T-cell (primary cell): ENCODE results near the gene RAB11B. TPM values are rescaled to one million over a fixed set of nuclear protein-coding genes. Genes with fewer than 3 reads are reported as not detected.
"Not testable (repeated sequence)": the region's sequence is repeated elsewhere in the genome, so short reads cannot be mapped to it uniquely, and the experiment has no call there.

Experiments
- ATAC-seq, 4 experiments: fragments of 200-7000 bp in 3 of 4; fragments of 150-1000 bp in 1 of 4; cut with Tn5 transposase; replicated peaks in 1 of 4; 1 replicate in 3 of 4; 2 replicates in 1 of 4; pipeline ENCODE4 v1.10.0; 2021; ENCODE audit warnings: moderate library complexity in 3 of 4, mild to moderate bottlenecking in 2 of 4, moderate number of reproducible peaks in 1 of 4
- CTCF ChIA-PET, 2 donors: fragments of 300-600 bp; sonication (Branson Sonifier 250); formaldehyde crosslinking; loops; one replicate each; lab custom pipeline; 2022; ENCODE audit warnings: antibody characterized with exemption in 2 of 2; lab: Charles Lee
- POLR2A ChIA-PET, 2 donors: fragments of 300-600 bp; sonication (Branson Sonifier 250); formaldehyde crosslinking; loops; one replicate each; lab custom pipeline; 2022; ENCODE audit warnings: antibody characterized with exemption in 2 of 2; lab: Charles Lee
- DNase-seq, 35 experiments: peaks; one replicate each; pipeline versions ENCODE4 v3.0.0 to v3.0.0-alpha.2; 2013 to 2023
- H3K27ac ChIP-seq: one replicate; pipeline ENCODE4 v1.5.1; 2013; ENCODE audit warnings: low read length
- H3K27me3 ChIP-seq, 2 experiments: replicated peaks in 1 of 2; 1 replicate in 1 of 2; 2 replicates in 1 of 2; pipeline versions ENCODE4 v1.6.1 to v1.7.0; 2013; ENCODE audit warnings: low read length in 1 of 2, mixed read lengths in 1 of 2; ENCODE audit not compliant: control insufficient read depth in 2 of 2, insufficient read depth in 2 of 2; ENCODE audit errors: extremely low read depth in 1 of 2
- H3K36me3 ChIP-seq, 2 donors: 1 replicate in 1 of 2; 2 replicates in 1 of 2; pipeline versions ENCODE4 v1.6.1 to v1.7.0; 2013; ENCODE audit warnings: low read length in 1 of 2; ENCODE audit not compliant: control insufficient read depth in 2 of 2, insufficient read depth in 1 of 2; ENCODE audit errors: extremely low read depth in 1 of 2
- H3K4me1 ChIP-seq, 2 experiments: 1 replicate in 1 of 2; 2 replicates in 1 of 2; pipeline versions ENCODE4 v1.6.1 to v1.7.0; 2013; ENCODE audit warnings: low read length in 2 of 2, mixed read lengths in 1 of 2; ENCODE audit not compliant: insufficient read depth in 2 of 2, control insufficient read depth in 1 of 2; ENCODE audit errors: extremely low read depth in 1 of 2
- H3K4me3 ChIP-seq, 2 donors: 1 replicate in 1 of 2; 2 replicates in 1 of 2; pipeline versions ENCODE4 v1.5.1 to v1.7.0; 2013; ENCODE audit warnings: mild to moderate bottlenecking in 2 of 2, low read length in 1 of 2, moderate library complexity in 1 of 2; ENCODE audit not compliant: control insufficient read depth in 1 of 2; ENCODE audit errors: extremely low read depth in 1 of 2
- H3K9me3 ChIP-seq: 2 replicates; pipeline ENCODE4 v1.7.0; 2013
- H3K27ac Mint-ChIP-seq, 2 donors: one replicate each; pipeline ENCODE4 v1.8.0; 2020 to 2021; ENCODE audit warnings: mild to moderate bottlenecking in 2 of 2, mixed read lengths in 2 of 2
- H3K27me3 Mint-ChIP-seq, 2 donors: one replicate each; pipeline ENCODE4 v1.8.0; 2021 to 2022; ENCODE audit warnings: mixed read lengths in 2 of 2
- H3K36me3 Mint-ChIP-seq: one replicate; pipeline ENCODE4 v1.8.0; 2021; ENCODE audit warnings: mixed read lengths
- H3K4me1 Mint-ChIP-seq, 3 donors: one replicate each; pipeline ENCODE4 v1.8.0; 2020 to 2022; ENCODE audit warnings: mixed read lengths in 3 of 3, mild to moderate bottlenecking in 1 of 3
- H3K4me3 Mint-ChIP-seq, 3 donors: one replicate each; pipeline ENCODE4 v1.8.0; 2020 to 2022; ENCODE audit warnings: mild to moderate bottlenecking in 3 of 3, mixed read lengths in 3 of 3, moderate library complexity in 3 of 3
- H3K9me3 Mint-ChIP-seq, 3 donors: one replicate each; pipeline ENCODE4 v1.8.0; 2020 to 2022; ENCODE audit warnings: mixed read lengths in 3 of 3
- WGBS: methylation state at CpG from one replicate; pipeline ENCODE4 v1.1.5; 2013; ENCODE audit warnings: missing lambda C conversion rate; ENCODE audit not compliant: insufficient coverage; 5-methylcytosine and 5-hydroxymethylcytosine counted together
- total RNA-seq, 35 experiments: library from RNA in 6 of 35; stranded (reverse) in 6 of 35; fragments of 120-200 nt in 1 of 35; gene quantifications; one replicate each; pipeline versions ENCODE4 v1.2.1 to v1.2.4 and lab custom pipeline; 2013 to 2026

The RAB11B gene
- total RNA-seq = 100 to 1,000 TPM in 3 of 5 donors, 10 to 100 TPM in 2; 87.5 to 125 (median 116) TPM
- total RNA-seq (2013) = 33.8 TPM
- 7.1 to 49.7 (median 24.0) reads per million in 29 experiments for total RNA-seq (lab: John Stamatoyannopoulos, UW)

DNA sequence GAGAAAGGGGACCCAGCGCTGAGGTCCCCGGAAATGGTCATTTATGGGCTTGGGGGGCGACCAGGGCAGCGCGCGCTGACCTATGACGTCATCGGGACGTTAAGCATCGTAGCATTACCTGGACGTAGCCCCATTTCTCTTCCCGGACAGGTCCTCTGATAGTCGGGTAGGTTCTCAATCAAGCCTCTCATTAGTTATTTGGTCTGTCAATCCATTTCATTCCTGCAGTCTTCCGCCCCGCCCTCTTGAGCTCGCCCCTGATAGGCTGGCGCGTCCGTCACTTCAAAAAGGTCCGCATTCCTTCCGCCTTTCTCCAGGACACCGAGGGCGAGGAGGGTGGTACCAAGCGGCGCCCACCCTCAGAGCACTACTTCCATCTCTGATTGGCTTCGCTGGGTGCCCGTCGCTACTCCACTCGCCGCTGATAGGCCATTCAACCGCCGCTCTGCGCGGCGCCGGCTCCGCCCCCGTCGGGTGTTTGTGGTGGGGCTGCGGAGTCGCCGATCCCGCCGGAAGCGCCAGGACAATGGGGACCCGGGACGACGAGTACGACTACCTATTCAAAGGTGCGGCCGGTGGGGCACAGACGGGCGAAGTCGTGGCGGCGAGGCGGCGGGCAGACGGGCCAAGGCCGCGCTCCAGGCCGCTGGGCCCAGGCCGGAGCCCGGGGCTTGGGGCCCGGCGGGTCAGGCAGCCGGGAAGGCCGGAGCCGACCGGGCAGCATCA lies at the start of gene RAB11B:
TSS of gene RAB11B (plus strand) at position 470 of the 726 bp plus-strand sequence. CDS start at position 527, 57 bp downstream.
- WGBS = under 1% methylated on average over 59 of the region's 70 CpGs
- Mint-ChIP-seq H3K36me3 (peaks cover 8% of the 10 kb centered on the region), H3K9me3 (no peaks in the 10 kb centered on the region), H3K4me3 (peak within 1 kb of the TSS; percentile 87 to 93 (median 92)), H3K4me1 (peaks cover 21 to 39% (median 29%) of the 10 kb centered on the region in 3 donors), H3K27me3 (no peaks in the 10 kb centered on the region), H3K27ac (peak within 1 kb of the TSS; percentile 95)
- H3K4me1 ChIP-seq = peaks cover 7 to 31% of the 10 kb centered on the region in 2 experiments
- H3K36me3 ChIP-seq = peaks cover 3% of the 10 kb centered on the region in 2 donors
- H3K27me3 ChIP-seq = no peaks in the 10 kb centered on the region
- H3K27ac ChIP-seq = peak within 1 kb of the TSS; percentile 92
- ATAC-seq (peak; percentile 90 to 93 (median 92)), DNase-seq (peak; percentile 96 to 100 (median 99))
- POLR2A ChIA-PET = interaction anchor here in 1 of 2 donors (0.6 to 0.7 kb wide), 2 partner anchors 23 to 63 kb away, joined by 6 to 8 read pairs; no protein-coding TSS in a partner anchor
- CTCF ChIA-PET = interaction anchor here in 1 of 2 donors (0.5 to 2.5 kb wide), 4 partner anchors 18 to 128 kb away, joined by 3 to 24 read pairs (median 4); partner anchors contain the start of gene MARCHF2
- H3K4me3 ChIP-seq = peak within 1 kb of the TSS; percentile 79 to 96
- H3K9me3 ChIP-seq = no peaks in the 10 kb centered on the region

DNA sequence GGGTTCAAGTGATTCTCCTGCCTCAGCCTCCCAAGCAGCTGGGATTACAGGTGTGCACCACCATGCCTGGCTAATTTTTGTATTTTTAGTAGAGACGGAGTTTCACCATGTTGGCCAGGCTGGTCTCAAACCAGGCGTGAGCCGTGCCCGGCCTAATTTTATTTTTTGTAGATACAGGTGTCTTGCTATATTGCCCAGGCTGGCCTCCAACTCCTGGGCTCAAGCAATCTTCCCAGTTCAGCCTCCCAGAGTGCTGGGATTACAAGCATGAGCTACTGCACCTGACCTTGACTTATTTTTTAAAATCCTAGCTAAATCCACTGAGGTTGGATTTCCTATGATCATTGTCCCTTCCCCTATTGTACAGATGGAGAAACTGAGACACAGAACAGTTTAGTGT lies 48.7 kb upstream of the RAB11B start:
- Histone ChIP-seq H3K4me1 (peaks cover 0 to 21% of the 10 kb centered on the region in 2 experiments), H3K27me3 (peaks cover 2 to 44% of the 10 kb centered on the region in 2 experiments)
- CTCF ChIA-PET = interaction anchor here in 1 of 2 donors (1.0 kb wide), 1 partner anchor 20 kb away, joined by 3 read pairs; the partner anchor contains the start of genes NDUFA7 and RPS28
- DNase-seq, H3K36me3 ChIP-seq, H3K9me3 ChIP-seq, H3K27ac ChIP-seq, H3K4me1 Mint-ChIP-seq, ATAC-seq, H3K9me3 Mint-ChIP-seq, H3K4me3 ChIP-seq, H3K36me3 Mint-ChIP-seq, H3K27ac Mint-ChIP-seq: not testable (repeated sequence)
- POLR2A ChIA-PET = interaction anchor here in 1 of 2 donors (0.6 to 1.1 kb wide), 2 partner anchors 17 to 1617 kb away, joined by 3 to 7 read pairs; no protein-coding TSS in a partner anchor
- peaks cover 8 to 30% of the 10 kb centered on the region in 2 donors for H3K27me3 Mint-ChIP-seq
- peak overlapping the region; percentile 43 to 80 (median 73) for H3K4me3 Mint-ChIP-seq
- WGBS = 90% methylated on average over 2 of the region's 4 CpGs

DNA sequence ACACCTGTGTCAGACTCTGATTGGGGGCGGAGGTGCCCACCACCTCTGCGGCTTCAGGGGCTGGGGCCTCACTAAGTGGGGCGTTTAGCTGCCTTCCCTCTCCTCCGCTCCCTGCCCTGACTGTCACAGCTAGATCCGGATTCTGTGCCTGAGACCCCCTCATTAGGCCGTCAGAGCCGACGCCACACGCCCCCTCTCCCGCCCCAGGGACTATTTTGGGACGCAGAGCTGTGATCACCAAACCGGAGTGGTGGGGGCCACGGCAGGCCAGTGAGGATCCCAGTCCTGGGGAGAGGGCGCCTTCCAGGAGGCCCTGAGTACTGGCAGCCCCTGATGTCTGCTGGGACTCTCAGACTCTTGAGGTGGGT lies 47.9 kb upstream of the RAB11B start:
- peak overlapping the region; percentile 37 to 80 (median 73) for H3K4me3 Mint-ChIP-seq
- WGBS = 45% methylated on average over 10 of the region's 14 CpGs
- Histone ChIP-seq H3K27me3 (peaks cover 2 to 37% of the 10 kb centered on the region in 2 experiments), H3K27ac (no peak overlapping the region), H3K36me3 (no peaks in the 10 kb centered on the region), H3K4me1 (peaks cover 0 to 21% of the 10 kb centered on the region in 2 experiments), H3K4me3 (peak overlapping the region in 1 of 2 donors; percentile 76), H3K9me3 (no peaks in the 10 kb centered on the region)
- no peak for DNase-seq
- ChIA-PET POLR2A (no interaction called here), CTCF (no interaction called here)
- H3K27ac Mint-ChIP-seq = no peak overlapping the region
- H3K27me3 Mint-ChIP-seq = peaks cover 4 to 24% of the 10 kb centered on the region in 2 donors
- H3K4me1 Mint-ChIP-seq = peaks cover 0 to 8% (median 5%) of the 10 kb centered on the region in 3 donors
- no peak for ATAC-seq
- no peaks in the 10 kb centered on the region for H3K36me3 Mint-ChIP-seq
- no peaks in the 10 kb centered on the region for H3K9me3 Mint-ChIP-seq

- peak; percentile 100 for ATAC-seq
- Mint-ChIP-seq H3K9me3 (no peaks in the 10 kb centered on the region), H3K27me3 (peaks cover 0 to 18% of the 10 kb centered on the region in 2 donors), H3K4me3 (peak within 1 kb of the TSS; percentile 73 to 82 (median 80)), H3K27ac (no peak within 1 kb of the TSS), H3K4me1 (peaks cover 0 to 8% (median 5%) of the 10 kb centered on the region in 3 donors), H3K36me3 (no peaks in the 10 kb centered on the region)
- Histone ChIP-seq H3K9me3 (no peaks in the 10 kb centered on the region), H3K27ac (peak within 1 kb of the TSS; percentile 62), H3K27me3 (peaks cover 2 to 31% of the 10 kb centered on the region in 2 experiments), H3K4me1 (peaks cover 0 to 21% of the 10 kb centered on the region in 2 experiments), H3K36me3 (no peaks in the 10 kb centered on the region), H3K4me3 (peak within 1 kb of the TSS; percentile 74 to 76)
- WGBS = 1% methylated on average over 58 of the region's 65 CpGs
- ChIA-PET POLR2A (no interaction called here), CTCF (interaction anchor here in 1 of 2 donors (0.6 kb wide), 1 partner anchor 220 kb away, joined by 3 read pairs; no protein-coding TSS in a partner anchor)
- peak; percentile 83 to 96 (median 91) for DNase-seq
Measured at GRCh38 chr19:8342684-8343482, 47.3 kb upstream of the RAB11B start, which contains the start of gene KANK3. KANK3 (minus strand) TSS chr19:8343262; CDS start chr19:8337828, 5,434 bp downstream.

- Histone ChIP-seq H3K36me3 (no peaks in the 10 kb centered on the region), H3K27ac (no peak overlapping the region), H3K4me3 (peak overlapping the region; percentile 74 to 76), H3K27me3 (peaks cover 0 to 28% of the 10 kb centered on the region in 2 experiments), H3K4me1 (peaks cover 0 to 21% of the 10 kb centered on the region in 2 experiments), H3K9me3 (no peaks in the 10 kb centered on the region)
- Mint-ChIP-seq H3K4me1 (peaks cover 0 to 8% (median 5%) of the 10 kb centered on the region in 3 donors), H3K27ac (no peak overlapping the region), H3K4me3 (peak overlapping the region; percentile 73 to 82 (median 80)), H3K27me3 (peaks cover 0 to 12% of the 10 kb centered on the region in 2 donors), H3K36me3 (no peaks in the 10 kb centered on the region), H3K9me3 (no peaks in the 10 kb centered on the region)
- peak in 2 of 4 experiments; percentile 1 to 2 for ATAC-seq
- POLR2A ChIA-PET = no interaction called here
- no CpG with 5 or more reads among the region's 11 CpGs for WGBS
- CTCF ChIA-PET = interaction anchor here in 1 of 2 donors (0.6 kb wide), 1 partner anchor 221 kb away, joined by 3 read pairs; no protein-coding TSS in a partner anchor
- no peak for DNase-seq
Measured at GRCh38 chr19:8343483-8343844, 46.7 kb upstream of the RAB11B start.
